ENCODE data around the gene RBP3. TPM values are rescaled to one million over a fixed set of nuclear protein-coding genes. Genes with fewer than 3 reads are reported as not detected.

The RBP3 gene
- total RNA-seq, 1 experiment from 2014 or later, result not detected

GRCh38 chr10:47357131-47357582 is 9.0 kb downstream of the RBP3 start:
- H2BK15ac ChIP-seq (ENCODE audit: low read depth, low read length), result no peak overlapping the region
- no peak overlapping the region for H4K5ac ChIP-seq (ENCODE audit: insufficient read length, low read depth, low read length)
- H4K91ac ChIP-seq (ENCODE audit: insufficient read length, low read depth, low read length), result no peak overlapping the region
- H2BK20ac ChIP-seq (ENCODE audit: low read depth, low read length, poor library complexity, severe bottlenecking), result no peak overlapping the region
- H3K23ac ChIP-seq (ENCODE audit: insufficient read length, low read depth, low read length), result no peak overlapping the region
- H2AK5ac ChIP-seq (ENCODE audit: insufficient read length, low read length), result no peak overlapping the region
- H3K9ac ChIP-seq (ENCODE audit: extremely low read depth, insufficient read length, low read length), result no peak overlapping the region
- no peak overlapping the region for H2BK12ac ChIP-seq (ENCODE audit: insufficient read length, low read depth, low read length)
- no peak for DNase-seq
- WGBS (ENCODE audit: extremely low coverage, insufficient read length, low lambda C conversion rate), result no CpG with 5 or more reads among the region's 12 CpGs
- H3K79me2 ChIP-seq (ENCODE audit: insufficient read depth, low read length), result no peaks in the 10 kb centered on the region
- H2BK5ac ChIP-seq (ENCODE audit: insufficient read length, low read length), result no peak overlapping the region
- H3K18ac ChIP-seq (ENCODE audit: insufficient read length, low read depth, low read length), result no peak overlapping the region
- Mint-ChIP-seq H3K4me1 (peaks cover 5 to 10% of the 10 kb centered on the region in 2 experiments; a peak in 3 of 4 replicates), H3K36me3 (ENCODE audit: insufficient read depth in 1 of 3, low read depth in 3 of 3) (no peaks in the 10 kb centered on the region), H3K4me3 (no peak overlapping the region), H3K27me3 (ENCODE audit: low read depth) (no peaks in the 10 kb centered on the region; the same call in 1 of the 2 replicates), H3K27ac (no peak overlapping the region), H3K9me3 (no peaks in the 10 kb centered on the region)
- H3K23me2 ChIP-seq (ENCODE audit: insufficient read length, low read depth, low read length, poor library complexity, severe bottlenecking), result no peaks in the 10 kb centered on the region
- H3K79me1 ChIP-seq (ENCODE audit: insufficient read depth, low read depth, low read length, poor library complexity, severe bottlenecking), result no peaks in the 10 kb centered on the region
- H3K27me3 ChIP-seq (ENCODE audit: insufficient read depth, low read length), result no peaks in the 10 kb centered on the region
- H3K56ac ChIP-seq (ENCODE audit: insufficient read length, low read depth, low read length), result no peak overlapping the region
- no peak overlapping the region for H3K4ac ChIP-seq (ENCODE audit: low read depth, low read length)
- H2BK120ac ChIP-seq (ENCODE audit: low read depth, low read length, poor library complexity, severe bottlenecking), result no peak overlapping the region
- no peak overlapping the region for H4K8ac ChIP-seq (replicated peaks; ENCODE audit: insufficient read length, low read depth, low read length)
- no peak overlapping the region for H3K4me2 ChIP-seq (ENCODE audit: insufficient read depth, insufficient read length, low read length)
- H2AFZ ChIP-seq (ENCODE audit: low read length), result no peak overlapping the region
- no peaks in the 10 kb centered on the region for H3K4me1 ChIP-seq (ENCODE audit: insufficient read depth, low read length)
- TF ChIP-seq CTCF (conservative IDR thresholded peaks at IDR 0.05), result no peak
- H3K14ac ChIP-seq (ENCODE audit: insufficient read depth, low read length), result no peak overlapping the region
- no peaks in the 10 kb centered on the region for H4K20me1 ChIP-seq (ENCODE audit: control insufficient read depth, insufficient read depth, insufficient read length)
- H3T11ph ChIP-seq (ENCODE audit: low read length), result no peak overlapping the region
- H3K9me3 ChIP-seq (ENCODE audit: control insufficient read depth, low read depth, low read length), result no peaks in the 10 kb centered on the region
- no peak overlapping the region for H3K27ac ChIP-seq (ENCODE audit: insufficient read length, low read depth, low read length)
